IPS-18c (cell line): ENCODE measurements around the gene PLEKHN1.
"Not testable (repeated sequence)": the region's sequence is repeated elsewhere in the genome, so short reads cannot be mapped to it uniquely, and the experiment has no call there.

Experiments used
- H3K4me3 ChIP-seq: 2 replicates; pipeline ENCODE4 v1.7.0; 2013; ENCODE audit warnings: low read depth, mild to moderate bottlenecking, low read length, moderate library complexity; ENCODE audit not compliant: insufficient read depth
- H3K9me3 ChIP-seq: one replicate; pipeline ENCODE4 v1.6.1; 2013; ENCODE audit warnings: mild to moderate bottlenecking, low read length, moderate library complexity; ENCODE audit not compliant: control insufficient read depth, insufficient read depth

The PLEKHN1 gene

DNA sequence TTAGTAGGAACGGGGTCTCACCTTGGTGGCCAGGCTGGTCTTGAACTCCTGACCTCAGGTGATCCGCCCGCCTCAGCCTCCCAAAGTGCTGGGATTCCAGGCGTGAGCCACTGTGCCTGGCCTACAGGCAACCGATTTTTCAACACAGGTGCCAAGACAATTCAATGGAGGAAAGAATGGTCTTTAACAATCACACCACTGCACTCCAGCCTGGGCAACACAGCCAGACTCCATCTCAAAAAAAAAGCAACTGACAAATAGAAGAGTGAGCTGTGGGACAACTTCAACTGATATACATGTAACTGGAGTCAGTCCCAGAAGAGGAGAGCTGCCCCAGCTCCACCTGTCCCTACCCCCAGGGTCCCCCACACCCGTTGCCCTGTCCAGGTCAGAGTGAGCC, 28.3 kb downstream of the PLEKHN1 start:
- not testable (repeated sequence) for H3K4me3 ChIP-seq, H3K9me3 ChIP-seq

DNA sequence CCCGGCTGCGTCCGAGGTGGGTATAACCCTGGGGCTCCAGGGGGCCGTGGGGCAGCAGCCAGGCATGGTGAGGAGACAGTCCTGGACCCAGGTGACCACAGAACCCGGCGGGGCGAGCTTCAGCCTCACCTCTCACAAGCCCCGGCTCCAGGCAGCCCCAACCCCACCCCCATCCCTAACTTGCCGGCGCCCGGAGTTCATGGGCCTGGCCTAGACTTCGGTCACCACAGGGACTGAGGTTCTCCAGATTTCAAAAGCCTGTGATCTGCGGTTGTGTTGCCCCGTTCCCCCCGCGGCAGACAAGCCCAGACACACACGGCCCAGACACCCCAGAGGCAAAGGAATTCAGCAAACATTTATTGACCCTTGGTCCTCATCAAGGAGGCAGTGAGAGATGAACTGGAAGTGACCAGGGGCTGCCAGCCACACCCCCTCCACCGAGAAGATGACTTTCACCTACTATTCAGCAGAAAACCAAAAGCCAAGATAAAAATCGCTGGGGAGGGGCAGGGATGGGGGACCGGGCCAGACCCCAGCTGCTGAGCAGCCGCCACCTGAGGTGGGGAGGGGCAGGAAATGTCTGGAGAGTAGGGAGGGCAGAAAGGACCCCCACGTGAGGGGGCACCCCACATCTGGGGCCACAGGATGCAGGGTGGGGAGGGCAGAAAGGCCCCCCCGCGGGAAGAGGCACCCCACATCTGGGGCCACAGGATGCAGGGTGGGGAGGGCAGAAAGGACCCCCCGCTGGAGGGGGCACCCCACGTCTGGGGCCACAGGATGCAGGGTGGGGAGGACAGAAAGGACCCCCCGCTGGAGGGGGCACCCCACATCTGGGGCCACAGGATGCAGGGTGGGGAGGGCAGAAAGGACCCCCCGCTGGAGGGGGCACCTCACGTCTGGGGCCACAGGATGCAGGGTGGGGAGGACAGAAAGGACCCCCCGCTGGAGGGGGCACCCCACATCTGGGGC, 29.7 kb downstream of the PLEKHN1 start:
- peaks cover 2% of the 10 kb centered on the region for H3K9me3 ChIP-seq
- H3K4me3 ChIP-seq, result no peak overlapping the region

GRCh38 chr1:996851-997712, 30.8 kb downstream of the PLEKHN1 start:
- no peak overlapping the region for H3K4me3 ChIP-seq

DNA sequence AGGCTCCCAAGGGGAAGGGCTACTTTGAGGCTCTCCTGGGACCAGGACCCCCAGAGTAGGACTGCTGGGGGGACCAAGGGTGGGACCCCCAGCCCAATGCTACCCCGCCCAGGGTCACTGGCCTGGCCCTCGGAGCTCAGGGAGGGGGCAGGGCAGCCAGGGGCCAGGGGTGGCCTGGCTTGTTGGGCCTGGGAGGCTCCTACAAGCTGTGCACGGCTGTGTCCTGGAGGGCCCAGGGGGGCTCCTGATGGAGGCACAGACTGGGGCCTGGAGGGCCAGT, 31.4 kb downstream of the PLEKHN1 start:
- H3K4me3 ChIP-seq, result no peak overlapping the region
- peaks cover 2% of the 10 kb centered on the region for H3K9me3 ChIP-seq

More at GRCh38 chr1:996851-997712, 30.8 kb downstream of the PLEKHN1 start:
- H3K9me3 ChIP-seq, result peaks cover 2% of the 10 kb centered on the region

GRCh38 chr1:997993-998744, 31.9 kb downstream of the PLEKHN1 start:
- H3K4me3 ChIP-seq, result peak overlapping the region; percentile 41
- H3K9me3 ChIP-seq, result peaks cover 2% of the 10 kb centered on the region

- Histone ChIP-seq H3K9me3 (peaks cover 2% of the 10 kb centered on the region), H3K4me3 (peak overlapping the region; percentile 67)
Measured at GRCh38 chr1:998745-998994, 32.4 kb downstream of the PLEKHN1 start.

- H3K4me3 ChIP-seq, result peak overlapping the region; percentile 67
- peaks cover 2% of the 10 kb centered on the region for H3K9me3 ChIP-seq
Measured at GRCh38 chr1:998995-999724, 32.9 kb downstream of the PLEKHN1 start.

DNA sequence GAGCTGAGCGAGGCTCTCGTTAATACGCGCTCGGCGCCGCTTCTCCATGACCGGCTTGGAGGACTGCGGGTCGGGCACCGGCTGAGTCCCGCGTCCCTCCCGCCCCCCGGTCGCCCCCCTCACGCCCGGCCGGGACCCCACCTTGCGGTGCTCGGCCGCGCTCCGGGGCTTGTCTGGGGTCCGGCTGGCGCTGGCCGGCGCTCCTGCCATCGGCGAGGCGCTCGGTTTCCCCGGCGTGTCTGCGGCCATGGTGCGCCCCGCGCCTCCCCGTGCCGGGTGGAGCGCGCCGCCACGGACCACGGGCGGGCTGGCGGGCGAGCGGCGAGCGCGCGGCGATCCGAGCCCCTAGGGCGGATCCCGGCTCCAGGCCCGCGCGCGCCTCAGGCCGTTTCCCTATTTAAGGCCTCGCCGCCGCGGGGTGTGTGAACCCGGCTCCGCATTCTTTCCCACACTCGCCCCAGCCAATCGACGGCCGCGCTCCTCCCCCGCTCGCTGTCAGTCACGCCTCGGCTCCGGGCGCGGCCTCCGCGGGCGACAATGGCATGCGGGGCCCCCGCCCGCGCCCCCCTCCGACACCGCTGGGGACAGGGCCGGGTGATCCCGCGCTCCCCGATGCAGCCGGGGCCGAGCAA, 33.6 kb downstream of the PLEKHN1 start, which contains the start of gene HES4:
Gene HES4, minus strand, starts transcription at position 373 of the 632 bp plus-strand sequence. Its CDS starts 124 bp downstream, at position 249.
- Histone ChIP-seq H3K4me3 (peak within 1 kb of the TSS; percentile 67), H3K9me3 (no peaks in the 10 kb centered on the region)

- peak overlapping the region; percentile 67 for H3K4me3 ChIP-seq
- H3K9me3 ChIP-seq, result no peaks in the 10 kb centered on the region
Measured at GRCh38 chr1:1000357-1001056, 34.2 kb downstream of the PLEKHN1 start.

DNA sequence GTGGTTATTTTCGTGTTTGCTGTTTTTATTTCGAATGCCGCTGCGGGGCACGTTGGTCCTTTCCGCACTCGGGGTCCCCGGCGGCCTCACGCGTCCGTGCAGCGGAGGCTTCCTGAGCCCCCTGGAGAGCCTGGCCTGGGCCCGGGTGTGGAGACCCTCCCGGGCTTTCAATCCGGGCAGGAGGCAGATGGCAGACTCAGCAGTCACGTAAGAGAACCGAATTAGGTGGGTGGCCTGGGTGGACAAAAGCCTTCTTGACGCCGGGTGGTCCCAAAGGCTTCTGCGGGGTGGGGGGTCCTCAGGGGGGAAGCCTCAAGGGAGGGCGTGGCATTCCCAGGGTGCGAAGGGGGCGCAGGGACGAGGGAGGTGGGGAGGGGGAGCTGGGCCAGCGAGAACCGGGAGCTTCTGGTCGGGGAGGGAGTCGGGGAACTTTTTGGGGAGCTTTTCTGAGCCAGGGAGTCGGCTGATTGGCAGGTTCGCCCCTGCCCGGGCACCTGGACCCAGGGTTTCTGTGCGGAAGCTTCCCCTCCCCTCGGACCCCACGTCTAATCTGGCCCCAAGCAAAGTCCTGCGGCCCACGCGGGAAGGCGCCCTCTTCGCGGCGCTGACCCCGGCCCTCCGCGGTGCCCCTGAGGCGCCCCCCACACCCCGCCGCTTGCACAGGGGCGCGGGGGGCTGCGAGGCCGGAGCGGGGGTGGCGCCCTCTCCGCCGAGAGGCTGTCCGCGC, 34.9 kb downstream of the PLEKHN1 start:
- peak overlapping the region; percentile 67 for H3K4me3 ChIP-seq
- no peaks in the 10 kb centered on the region for H3K9me3 ChIP-seq

- Histone ChIP-seq H3K9me3 (no peaks in the 10 kb centered on the region), H3K4me3 (no peak overlapping the region)
Measured at GRCh38 chr1:1003618-1004419, 37.5 kb downstream of the PLEKHN1 start.

DNA sequence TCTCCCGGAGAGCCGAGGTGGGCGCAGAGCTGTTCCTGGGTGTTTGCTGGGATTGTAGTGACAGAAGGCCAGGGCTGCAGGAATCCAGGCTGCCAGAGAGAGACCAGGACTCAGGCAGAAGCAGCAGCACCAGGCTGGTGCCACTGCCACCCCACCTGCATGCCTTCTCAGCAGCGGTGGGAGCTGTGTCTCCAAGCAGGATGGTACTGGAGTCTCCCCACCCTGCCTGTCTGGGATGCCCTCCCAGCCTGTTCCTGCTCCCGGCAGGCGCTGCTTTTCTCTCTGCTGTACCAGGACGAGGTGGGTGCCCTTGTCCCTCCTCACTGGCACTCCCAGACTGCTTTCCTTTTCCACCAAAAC, 38.1 kb downstream of the PLEKHN1 start:
- Histone ChIP-seq H3K4me3 (no peak overlapping the region), H3K9me3 (no peaks in the 10 kb centered on the region)

DNA sequence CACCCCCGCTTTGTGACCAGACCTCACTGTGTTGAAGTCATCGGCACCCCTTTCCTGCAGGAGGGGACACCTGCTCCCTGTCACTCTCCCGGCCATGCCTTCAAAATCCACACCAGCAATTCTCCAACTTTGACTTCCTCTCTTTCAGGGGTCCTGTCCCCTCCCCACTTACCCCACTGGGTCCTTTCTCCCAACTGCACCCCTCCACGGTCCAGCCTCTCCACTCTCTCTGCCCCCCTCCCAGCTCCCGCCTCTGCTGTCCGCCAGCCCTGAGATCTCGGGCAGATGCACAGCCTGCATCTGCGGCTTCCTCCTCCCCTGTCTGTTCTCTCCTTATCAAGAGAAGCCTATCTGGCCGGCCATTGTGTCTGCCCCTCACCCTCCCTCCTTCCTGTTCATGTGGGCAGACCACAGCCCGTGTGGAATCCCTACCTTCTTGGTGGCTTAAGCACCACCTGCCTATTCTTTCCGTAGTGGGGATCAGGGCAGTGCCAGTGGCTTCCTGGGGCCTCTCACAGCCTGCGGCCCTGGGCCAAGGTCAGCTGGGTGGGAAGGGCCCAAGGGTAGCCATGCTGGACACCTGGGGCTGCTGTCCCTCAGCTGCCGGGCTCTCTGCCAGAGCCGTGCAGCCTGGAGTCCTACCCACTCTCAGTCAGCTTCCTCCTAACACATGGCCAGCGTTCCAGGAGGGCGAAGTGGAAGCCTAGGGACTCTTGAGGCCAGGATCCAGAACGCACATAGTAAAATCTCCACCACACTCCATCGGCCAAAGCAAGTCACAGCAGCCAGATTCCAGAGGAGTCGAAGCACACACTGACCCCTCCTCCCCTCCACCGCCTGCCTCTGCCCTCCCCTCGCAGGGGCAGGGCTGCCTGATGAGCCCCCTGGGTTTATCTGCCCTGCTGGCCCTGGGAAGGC, 38.8 kb downstream of the PLEKHN1 start:
- H3K4me3 ChIP-seq, result no peak overlapping the region
- H3K9me3 ChIP-seq, result no peaks in the 10 kb centered on the region

- no peaks in the 10 kb centered on the region for H3K9me3 ChIP-seq
- no peak overlapping the region for H3K4me3 ChIP-seq
Measured at GRCh38 chr1:1005774-1006304, 39.6 kb downstream of the PLEKHN1 start.
